PC-3 (cell line): ENCODE data around the gene ATG2A. TPM values are rescaled to one million over a fixed set of nuclear protein-coding genes. Genes with fewer than 3 reads are reported as not detected.

ENCODE experiments used
- ATAC-seq: fragments of 200-7000 bp; cut with Tn5 transposase; 2 replicates; pipeline ENCODE4 v1.9.1; 2020; ENCODE audit warnings: mild to moderate bottlenecking, moderate library complexity
- BruUV-seq: library from RNA; stranded (reverse); fragments of 400-500 nt; replicated peaks from 2 replicates; lab custom pipeline; 2021; lab: Mats Ljungman, UMichigan
- CTCF ChIA-PET: fragments of 300-600 bp; sonication (Branson Sonifier 250); formaldehyde crosslinking; loops from one replicate; lab custom pipeline; 2022; ENCODE audit warnings: antibody characterized with exemption; lab: Charles Lee
- POLR2A ChIA-PET: fragments of 300-600 bp; sonication (Branson Sonifier 250); formaldehyde crosslinking; loops from one replicate; lab custom pipeline; 2022; ENCODE audit warnings: antibody characterized with exemption; ENCODE audit not compliant: unreplicated experiment; lab: Charles Lee
- DNase-seq: peaks from one replicate; pipeline ENCODE4 v3.0.0-alpha.2; 2015
- H2AFZ ChIP-seq: fragments of 300-600 bp; sonication (generic); 2 replicates; pipeline ENCODE4 v1.6.0; 2016; ENCODE audit warnings: antibody characterized with exemption, low read length
- H3F3A ChIP-seq: fragments of 300-600 bp; sonication (generic); one replicate; pipeline ENCODE4 v1.6.0; 2017; ENCODE audit warnings: antibody characterized with exemption, low read length, control low read depth, mild to moderate bottlenecking; ENCODE audit not compliant: unreplicated experiment
- H3K27ac ChIP-seq: fragments of 300-600 bp; sonication (generic); 2 replicates; pipeline ENCODE4 v1.5.1; 2016; ENCODE audit warnings: mild to moderate bottlenecking, low read length
- H3K27me3 ChIP-seq: fragments of 300-600 bp; sonication (generic); 2 replicates; pipeline ENCODE4 v1.6.1; 2016; ENCODE audit warnings: low read length, mixed read lengths
- H3K36me3 ChIP-seq: fragments of 300-600 bp; sonication (generic); 2 replicates; pipeline ENCODE4 v1.6.1; 2016; ENCODE audit warnings: low read depth, mixed run types, low read length, mixed read lengths
- H3K4me1 ChIP-seq: fragments of 300-600 bp; sonication (generic); 2 replicates; pipeline ENCODE4 v1.5.1; 2016; ENCODE audit warnings: low read length; ENCODE audit not compliant: insufficient read depth
- H3K4me2 ChIP-seq: fragments of 300-600 bp; sonication (generic); 2 replicates; pipeline ENCODE4 v1.6.0; 2016; ENCODE audit warnings: low read length
- H3K4me3 ChIP-seq: fragments of 300-600 bp; sonication (generic); 2 replicates; pipeline ENCODE4 v1.5.1; 2016; ENCODE audit warnings: mild to moderate bottlenecking, low read length, mixed read lengths
- H3K79me2 ChIP-seq: fragments of 300-600 bp; sonication (generic); 2 replicates; pipeline ENCODE4 v1.6.1; 2017; ENCODE audit warnings: low read length, mixed read lengths
- H3K9ac ChIP-seq: fragments of 300-600 bp; sonication (generic); 2 replicates; pipeline ENCODE4 v1.6.0; 2016; ENCODE audit warnings: mild to moderate bottlenecking, low read length
- H3K9me2 ChIP-seq: fragments of 300-600 bp; sonication (generic); replicated peaks from 2 replicates; pipeline ENCODE4 v1.6.1; 2016; ENCODE audit warnings: mixed run types, low read length, mixed read lengths
- H3K9me3 ChIP-seq: fragments of 300-600 bp; sonication (generic); 2 replicates; pipeline ENCODE4 v1.6.1; 2016; ENCODE audit warnings: low read length, mixed read lengths
- H4K20me1 ChIP-seq: fragments of 300-600 bp; sonication (generic); 2 replicates; pipeline ENCODE4 v1.6.1; 2016; ENCODE audit warnings: low read length, mixed read lengths
- EZH2 ChIP-seq: fragments of 300-600 bp; sonication (generic); IDR thresholded peaks from one replicate; pipeline ENCODE4 v1.6.1; 2017; ENCODE audit warnings: antibody characterized with exemption, mild to moderate bottlenecking, low read length; ENCODE audit not compliant: unreplicated experiment
- EZH2phosphoT487 ChIP-seq: fragments of 300-600 bp; sonication (generic); IDR thresholded peaks from 2 replicates; pipeline ENCODE4 v1.6.1; 2018; ENCODE audit warnings: mild to moderate bottlenecking, antibody characterized with exemption, low read length, borderline replicate concordance
- intact Hi-C: fragments of 100-400 bp; cut with micrococcal nuclease; formaldehyde crosslinking; loops from 2 replicates; pipeline ENCODE4 v1.9.0; 2023
- total RNA-seq: library from RNA; depleted of rRNA; stranded (reverse); fragments of >200 nt; gene quantifications from 2 replicates; pipeline ENCODE4 v1.2.3, GENCODE V29; 2014
- TF ChIP-seq, protein P1 (sequence below): fragments of 300-600 bp; sonication (generic); conservative IDR thresholded peaks from 2 replicates; pipeline ENCODE4 v1.5.1; 2017; ENCODE audit warnings: antibody characterized with exemption, low read depth, mild to moderate bottlenecking, low read length

The ATG2A gene
- total RNA-seq, 1 experiment from 2014 or later = 45.6 TPM

DNA sequence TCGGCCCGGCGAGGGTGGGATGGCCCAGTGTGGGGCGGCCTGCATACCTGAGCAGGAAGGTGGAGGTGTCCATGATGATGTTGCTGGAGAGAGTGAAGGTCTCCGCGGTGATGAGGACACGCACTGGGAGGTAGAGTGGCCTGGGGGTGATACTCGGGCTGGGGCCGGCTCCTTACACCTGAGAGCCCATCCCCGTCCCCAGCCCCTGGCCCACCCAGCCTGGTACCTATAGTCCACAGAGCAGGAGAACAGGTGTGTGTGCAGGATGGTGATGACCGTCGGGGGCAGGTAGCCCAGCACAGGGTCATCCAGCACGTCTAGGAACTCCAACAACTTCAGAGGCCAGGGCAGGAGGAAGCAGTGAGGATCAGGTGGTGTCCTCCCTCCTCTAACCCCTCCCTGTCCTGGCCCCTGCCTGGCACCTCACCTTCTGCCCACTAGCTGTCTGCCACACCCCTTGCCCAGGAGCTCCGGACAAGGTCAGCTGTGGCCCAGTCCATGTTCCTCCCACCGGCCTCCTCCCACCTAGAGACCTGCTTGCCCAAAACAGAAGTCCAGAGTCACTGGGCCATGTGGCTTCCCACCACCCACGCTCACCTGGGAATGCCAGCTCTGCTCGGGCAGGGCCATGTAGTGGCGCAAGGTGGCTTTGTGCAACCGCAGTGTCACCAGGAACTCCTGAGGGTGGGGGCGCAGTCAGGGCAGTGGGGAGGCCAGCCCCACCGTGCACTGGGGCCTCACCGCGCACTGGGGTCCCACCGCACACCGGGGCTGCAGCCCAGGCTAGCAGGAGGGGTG is 11.3 kb downstream of the ATG2A start:
- H3K79me2 ChIP-seq = no peaks in the 10 kb centered on the region
- no peaks in the 10 kb centered on the region for H4K20me1 ChIP-seq
- H3K36me3 ChIP-seq = peaks cover 31% of the 10 kb centered on the region
- no peaks in the 10 kb centered on the region for H3F3A ChIP-seq
- TF ChIP-seq EZH2 (no peak), EZH2phosphoT487 (no peak)
- BruUV-seq = no TSS peak
- no peaks in the 10 kb centered on the region for H3K9me3 ChIP-seq
- no peak overlapping the region for H3K27ac ChIP-seq
- CTCF ChIA-PET = no interaction called here
- ATAC-seq (no peak), DNase-seq (no peak)
- H3K4me3 ChIP-seq = no peak overlapping the region
- POLR2A ChIA-PET = no interaction called here
- H3K9me2 ChIP-seq = no peaks in the 10 kb centered on the region
- H2AFZ ChIP-seq = no peak overlapping the region
- H3K4me2 ChIP-seq = no peak overlapping the region
- H3K27me3 ChIP-seq = no peaks in the 10 kb centered on the region
- no peaks in the 10 kb centered on the region for H3K4me1 ChIP-seq
- intact Hi-C loops = no loop called here
- H3K9ac ChIP-seq = no peak overlapping the region

DNA sequence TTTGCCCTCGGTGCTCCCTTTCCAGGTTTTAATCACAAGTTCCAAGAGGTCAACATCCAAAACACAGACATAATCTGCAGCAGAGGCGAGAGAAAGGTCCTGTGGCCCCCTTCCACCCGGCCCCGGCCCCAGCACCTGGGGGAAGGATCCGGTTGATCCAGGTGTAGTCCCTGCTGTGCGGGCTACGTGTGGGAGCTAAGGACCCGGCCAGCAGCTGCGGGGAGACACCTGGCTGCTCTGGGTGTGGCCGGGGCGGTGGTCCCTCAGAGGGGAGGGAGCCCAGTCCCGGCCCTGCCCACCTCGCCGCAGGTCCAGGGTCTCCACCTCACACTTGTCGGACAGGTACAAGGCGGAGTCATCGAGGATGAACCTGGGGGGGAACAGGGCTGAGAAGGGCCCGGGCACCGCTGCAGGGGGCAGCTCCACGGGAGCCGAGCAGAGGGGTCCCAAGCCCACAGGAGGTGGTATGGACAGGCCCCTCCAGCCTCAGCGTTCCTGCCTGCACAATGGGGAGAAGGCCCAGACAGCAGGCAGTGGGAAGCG is 13.6 kb downstream of the ATG2A start:
- Histone ChIP-seq H3K9me2 (no peaks in the 10 kb centered on the region), H3F3A (no peaks in the 10 kb centered on the region), H3K9me3 (no peaks in the 10 kb centered on the region), H3K9ac (no peak overlapping the region), H3K27me3 (no peaks in the 10 kb centered on the region), H3K4me3 (no peak overlapping the region), H3K36me3 (peaks cover 19% of the 10 kb centered on the region), H3K4me2 (no peak overlapping the region), H4K20me1 (no peaks in the 10 kb centered on the region), H3K27ac (no peak overlapping the region), H3K79me2 (no peaks in the 10 kb centered on the region), H2AFZ (no peak overlapping the region), H3K4me1 (peaks cover 7% of the 10 kb centered on the region; the same call in 1 of the 2 replicates)
- DNase-seq = no peak
- intact Hi-C loops = no loop called here
- ATAC-seq = no peak
- ChIA-PET POLR2A (no interaction called here), CTCF (no interaction called here)
- TF ChIP-seq EZH2phosphoT487 (no peak), EZH2 (no peak)
- TF ChIP-seq, protein P1, sequence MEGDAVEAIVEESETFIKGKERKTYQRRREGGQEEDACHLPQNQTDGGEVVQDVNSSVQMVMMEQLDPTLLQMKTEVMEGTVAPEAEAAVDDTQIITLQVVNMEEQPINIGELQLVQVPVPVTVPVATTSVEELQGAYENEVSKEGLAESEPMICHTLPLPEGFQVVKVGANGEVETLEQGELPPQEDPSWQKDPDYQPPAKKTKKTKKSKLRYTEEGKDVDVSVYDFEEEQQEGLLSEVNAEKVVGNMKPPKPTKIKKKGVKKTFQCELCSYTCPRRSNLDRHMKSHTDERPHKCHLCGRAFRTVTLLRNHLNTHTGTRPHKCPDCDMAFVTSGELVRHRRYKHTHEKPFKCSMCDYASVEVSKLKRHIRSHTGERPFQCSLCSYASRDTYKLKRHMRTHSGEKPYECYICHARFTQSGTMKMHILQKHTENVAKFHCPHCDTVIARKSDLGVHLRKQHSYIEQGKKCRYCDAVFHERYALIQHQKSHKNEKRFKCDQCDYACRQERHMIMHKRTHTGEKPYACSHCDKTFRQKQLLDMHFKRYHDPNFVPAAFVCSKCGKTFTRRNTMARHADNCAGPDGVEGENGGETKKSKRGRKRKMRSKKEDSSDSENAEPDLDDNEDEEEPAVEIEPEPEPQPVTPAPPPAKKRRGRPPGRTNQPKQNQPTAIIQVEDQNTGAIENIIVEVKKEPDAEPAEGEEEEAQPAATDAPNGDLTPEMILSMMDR = no peak
- no TSS peak for BruUV-seq

DNA sequence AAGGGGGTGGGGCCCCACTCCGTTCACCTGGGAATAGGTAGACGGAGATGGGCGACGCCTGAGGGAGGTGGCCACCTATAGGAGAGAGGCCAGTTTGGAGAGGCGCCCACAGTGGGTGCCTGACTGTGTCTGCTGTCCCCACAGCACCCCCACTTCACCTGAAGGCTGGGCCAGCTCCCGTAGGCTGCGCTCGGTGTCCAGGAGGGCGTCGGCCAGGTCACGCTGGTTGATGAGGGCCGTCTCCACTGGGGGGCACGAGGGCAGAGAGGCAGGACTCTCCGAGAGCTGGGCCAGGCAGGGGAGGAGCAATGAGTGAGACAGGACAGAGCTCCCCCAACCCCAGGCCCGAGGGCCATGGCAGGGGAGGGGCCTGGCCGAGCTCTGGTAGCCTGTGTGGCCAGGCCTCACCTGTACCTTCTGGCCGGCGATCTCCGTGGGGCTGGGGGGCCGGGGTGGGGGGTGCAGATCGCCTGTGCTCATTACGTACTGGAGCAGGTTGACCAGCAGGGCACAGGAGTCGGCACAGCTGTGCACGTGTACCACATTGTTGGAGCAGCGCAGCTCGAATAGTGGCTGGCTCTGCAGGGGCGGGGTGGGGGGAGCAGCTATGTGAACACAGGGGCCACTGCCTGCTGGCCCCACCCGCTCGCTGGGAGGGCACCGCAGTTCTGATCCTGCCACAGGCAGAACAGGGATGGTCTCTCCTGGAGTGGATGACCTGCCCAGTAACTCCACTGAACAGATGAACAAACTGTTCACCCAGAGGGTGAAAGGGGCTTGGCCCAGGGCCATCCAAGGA is 14.7 kb downstream of the ATG2A start:
- Histone ChIP-seq H3K79me2 (no peaks in the 10 kb centered on the region), H3K4me2 (no peak overlapping the region), H3K27me3 (no peaks in the 10 kb centered on the region), H3K9ac (no peak overlapping the region), H3K4me1 (peaks cover 7% of the 10 kb centered on the region; the same call in 1 of the 2 replicates), H2AFZ (no peak overlapping the region), H3F3A (no peaks in the 10 kb centered on the region), H3K4me3 (no peak overlapping the region), H4K20me1 (no peaks in the 10 kb centered on the region), H3K36me3 (peaks cover 23% of the 10 kb centered on the region), H3K27ac (no peak overlapping the region), H3K9me2 (no peaks in the 10 kb centered on the region), H3K9me3 (no peaks in the 10 kb centered on the region)
- ChIA-PET CTCF (no interaction called here), POLR2A (no interaction called here)
- TF ChIP-seq EZH2phosphoT487 (no peak), EZH2 (no peak)
- TF ChIP-seq, protein P1 = no peak
- no peak for DNase-seq
- intact Hi-C loops = no loop called here
- no peak for ATAC-seq
- no TSS peak for BruUV-seq
